Measurements from ENCODE around the gene CXCL3. TPM values are rescaled to one million over a fixed set of nuclear protein-coding genes. Genes with fewer than 3 reads are reported as not detected.
"Not testable (repeated sequence)": the region's sequence is repeated elsewhere in the genome, so short reads cannot be mapped to it uniquely, and the experiment has no call there.

Gene CXCL3
- total RNA-seq, 2 donors from 2014 or later = 17.5 to 20.2 TPM

GRCh38 chr4:74081035-74081434, 42.5 kb upstream of the CXCL3 start:
- Histone ChIP-seq H3K9me3 (no peaks in the 10 kb centered on the region), H3K9ac (ENCODE audit: low read depth in 2 of 2, low read length in 2 of 2) (no peak overlapping the region), H3K27me3 (no peaks in the 10 kb centered on the region), H3K27ac (no peak overlapping the region), H3K4me1 (peaks cover 2% of the 10 kb centered on the region), H3K36me3 (no peaks in the 10 kb centered on the region), H3K4me3 (no peak overlapping the region)
- intact Hi-C loops (cut with DNase I) = no loop called here
- no peak for DNase-seq
- TF ChIP-seq, protein P1, sequence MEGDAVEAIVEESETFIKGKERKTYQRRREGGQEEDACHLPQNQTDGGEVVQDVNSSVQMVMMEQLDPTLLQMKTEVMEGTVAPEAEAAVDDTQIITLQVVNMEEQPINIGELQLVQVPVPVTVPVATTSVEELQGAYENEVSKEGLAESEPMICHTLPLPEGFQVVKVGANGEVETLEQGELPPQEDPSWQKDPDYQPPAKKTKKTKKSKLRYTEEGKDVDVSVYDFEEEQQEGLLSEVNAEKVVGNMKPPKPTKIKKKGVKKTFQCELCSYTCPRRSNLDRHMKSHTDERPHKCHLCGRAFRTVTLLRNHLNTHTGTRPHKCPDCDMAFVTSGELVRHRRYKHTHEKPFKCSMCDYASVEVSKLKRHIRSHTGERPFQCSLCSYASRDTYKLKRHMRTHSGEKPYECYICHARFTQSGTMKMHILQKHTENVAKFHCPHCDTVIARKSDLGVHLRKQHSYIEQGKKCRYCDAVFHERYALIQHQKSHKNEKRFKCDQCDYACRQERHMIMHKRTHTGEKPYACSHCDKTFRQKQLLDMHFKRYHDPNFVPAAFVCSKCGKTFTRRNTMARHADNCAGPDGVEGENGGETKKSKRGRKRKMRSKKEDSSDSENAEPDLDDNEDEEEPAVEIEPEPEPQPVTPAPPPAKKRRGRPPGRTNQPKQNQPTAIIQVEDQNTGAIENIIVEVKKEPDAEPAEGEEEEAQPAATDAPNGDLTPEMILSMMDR (IDR thresholded peaks at IDR 0.05) = no peak

- H3K36me3 ChIP-seq; DNase-seq; H3K27me3 ChIP-seq; intact Hi-C loops (cut with DNase I); H3K27ac ChIP-seq; H3K9ac ChIP-seq (ENCODE audit: low read depth in 2 of 2, low read length in 2 of 2); H3K4me1 ChIP-seq; H3K4me3 ChIP-seq; H3K9me3 ChIP-seq: not testable (repeated sequence)
These were observed 41.9 kb upstream of the CXCL3 start for GRCh38 chr4:74080351-74080750.

DNA sequence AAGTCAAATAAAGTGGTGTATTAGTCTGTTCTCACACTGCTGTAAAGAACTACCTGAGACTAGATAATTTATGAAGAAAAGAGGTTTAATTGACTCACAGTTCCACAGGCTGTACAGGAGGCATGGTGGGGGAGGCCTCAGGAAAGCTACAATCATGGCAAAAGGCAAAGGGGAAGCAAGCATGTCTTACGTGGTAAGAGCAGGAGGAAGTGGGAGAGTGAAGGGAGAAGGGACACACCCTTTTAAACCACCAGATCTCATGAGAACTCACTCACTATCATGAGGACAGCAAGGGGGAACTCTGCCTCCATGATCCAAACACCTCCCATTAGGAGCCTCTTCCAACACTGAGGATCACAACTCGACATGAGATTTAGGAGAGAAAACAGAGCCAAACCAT, 40.5 kb upstream of the CXCL3 start:
- H3K27ac ChIP-seq; H3K9me3 ChIP-seq; H3K27me3 ChIP-seq; intact Hi-C loops (cut with DNase I); DNase-seq; H3K4me3 ChIP-seq; H3K9ac ChIP-seq (ENCODE audit: low read depth in 2 of 2, low read length in 2 of 2); H3K4me1 ChIP-seq; H3K36me3 ChIP-seq: not testable (repeated sequence)

DNA sequence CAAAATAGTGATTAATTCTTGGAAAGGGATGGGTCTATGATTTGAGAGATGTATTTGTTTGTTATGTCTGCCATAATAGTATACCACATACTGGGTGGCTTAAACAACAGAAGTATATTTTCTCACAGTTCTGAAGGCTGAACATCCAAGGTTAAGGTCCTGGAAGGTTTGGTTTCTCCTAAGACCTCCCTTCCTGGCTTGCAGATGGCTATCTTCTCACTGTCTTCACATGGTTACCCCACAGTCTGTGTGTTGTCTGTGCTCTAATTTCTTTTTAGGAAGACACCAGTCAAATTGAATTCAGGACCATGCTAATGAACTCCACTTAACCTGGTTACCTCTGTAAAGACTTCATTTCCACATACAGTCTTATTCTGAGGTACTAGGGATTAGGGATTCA, 34.9 kb upstream of the CXCL3 start:
- no peaks in the 10 kb centered on the region for H3K36me3 ChIP-seq

GRCh38 chr4:74072739-74073138, 34.2 kb upstream of the CXCL3 start:
- intact Hi-C loops (cut with DNase I) = no loop called here
- Histone ChIP-seq H3K27ac (no peak overlapping the region), H3K36me3 (no peaks in the 10 kb centered on the region), H3K4me1 (no peaks in the 10 kb centered on the region), H3K9me3 (no peaks in the 10 kb centered on the region), H3K27me3 (no peaks in the 10 kb centered on the region), H3K9ac (ENCODE audit: low read depth in 2 of 2, low read length in 2 of 2) (no peak overlapping the region), H3K4me3 (no peak overlapping the region)
- TF ChIP-seq, protein P1 (IDR thresholded peaks at IDR 0.05) = no peak
- DNase-seq = no peak

More for the DNA sequence above, 34.9 kb upstream of the CXCL3 start:
- H3K27me3 ChIP-seq = no peaks in the 10 kb centered on the region
- DNase-seq = no peak
- no peaks in the 10 kb centered on the region for H3K9me3 ChIP-seq
- H3K27ac ChIP-seq = no peak overlapping the region
- intact Hi-C loops (cut with DNase I) = no loop called here
- TF ChIP-seq, protein P1 (IDR thresholded peaks at IDR 0.05) = no peak
- H3K9ac ChIP-seq (ENCODE audit: low read depth in 2 of 2, low read length in 2 of 2) = no peak overlapping the region
- H3K4me3 ChIP-seq = no peak overlapping the region
- H3K4me1 ChIP-seq = no peaks in the 10 kb centered on the region

GRCh38 chr4:74067586-74067985, 29.1 kb upstream of the CXCL3 start:
- intact Hi-C loops (cut with DNase I) = no loop called here
- TF ChIP-seq, protein P1 (IDR thresholded peaks at IDR 0.05) = no peak
- no peak overlapping the region for H3K9ac ChIP-seq (ENCODE audit: low read depth in 2 of 2, low read length in 2 of 2)

GRCh38 chr4:74066232-74066631, 27.7 kb upstream of the CXCL3 start:
- Histone ChIP-seq H3K27ac (no peak overlapping the region), H3K27me3 (no peaks in the 10 kb centered on the region), H3K4me1 (no peaks in the 10 kb centered on the region), H3K9ac (ENCODE audit: low read depth in 2 of 2, low read length in 2 of 2) (no peak overlapping the region), H3K36me3 (no peaks in the 10 kb centered on the region), H3K9me3 (no peaks in the 10 kb centered on the region), H3K4me3 (no peak overlapping the region)
- intact Hi-C loops (cut with DNase I) = no loop called here
- no peak for DNase-seq
- TF ChIP-seq, protein P1 (IDR thresholded peaks at IDR 0.05) = no peak

More at GRCh38 chr4:74067586-74067985, 29.1 kb upstream of the CXCL3 start:
- H3K27me3 ChIP-seq = no peaks in the 10 kb centered on the region
- H3K4me3 ChIP-seq = no peak overlapping the region
- no peaks in the 10 kb centered on the region for H3K4me1 ChIP-seq
- no peaks in the 10 kb centered on the region for H3K36me3 ChIP-seq
- no peak overlapping the region for H3K27ac ChIP-seq
- no peak for DNase-seq
- H3K9me3 ChIP-seq = no peaks in the 10 kb centered on the region

Measured in colonic mucosa (tissue), 4 donors.